ENCODE measurements around the gene HDAC8. TPM values are rescaled to one million over a fixed set of nuclear protein-coding genes. Genes with fewer than 3 reads are reported as not detected.
A peak's percentile ranks its signal among the peaks of the same experiment; 100 is the strongest.

Gene HDAC8
- total RNA-seq, 4 donors from 2014 or later: 19.2 to 23.3 (median 22.0) TPM

DNA sequence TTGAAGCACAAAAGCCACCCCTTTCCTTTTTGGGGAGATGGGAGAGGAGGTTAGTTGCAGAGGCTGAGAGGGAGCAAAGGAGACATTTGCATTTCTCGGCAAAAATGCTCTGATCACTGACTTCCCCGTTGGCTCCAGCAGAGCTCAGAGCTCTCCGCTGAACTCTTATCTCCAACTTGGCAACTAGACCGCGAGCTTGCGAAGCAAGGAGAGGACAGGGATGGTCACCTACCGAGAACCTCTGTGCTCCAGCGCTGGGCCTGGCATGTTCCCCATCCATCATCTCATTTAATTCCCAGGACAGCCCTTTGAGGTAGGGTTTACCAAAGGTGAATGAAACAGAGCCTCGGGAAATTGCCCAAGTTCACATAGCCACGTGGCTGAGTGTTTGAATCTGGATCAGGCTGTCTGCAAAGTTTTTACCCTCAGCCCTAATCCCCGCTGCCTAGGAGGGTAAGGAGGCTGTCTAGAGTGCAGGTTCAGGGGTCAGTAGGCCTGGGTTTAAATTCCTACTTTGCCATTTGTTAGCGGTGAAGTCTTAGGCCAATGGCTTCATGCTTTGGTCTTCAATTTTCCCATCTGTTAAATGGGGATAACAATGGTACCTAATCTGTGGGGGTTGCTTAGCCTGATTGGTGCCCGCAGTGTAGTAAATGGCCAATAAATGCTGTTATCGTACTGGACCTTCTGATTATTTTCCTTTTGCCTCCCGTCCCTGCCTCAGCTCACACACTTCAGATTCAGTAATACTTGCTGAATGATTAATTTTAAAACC lies 263.2 kb downstream of the HDAC8 start:
- no peaks in the 10 kb centered on the region for H3K36me3 ChIP-seq
- H3K4me1 ChIP-seq: peaks cover 21 to 66% (median 55%) of the 10 kb centered on the region in 4 donors
- peak overlapping the region; percentile 44 to 70 (median 53) for H3K4me3 ChIP-seq
- no peaks in the 10 kb centered on the region for H3K9me3 ChIP-seq
- 26% methylated on average over 14 of the region's 15 CpGs for WGBS
- no peaks in the 10 kb centered on the region for H3K27me3 ChIP-seq
- no peak for DNase-seq (ENCODE audit: extremely low spot score)
- no peak overlapping the region for H3K27ac ChIP-seq (replicated peaks in 1 of 4)
- intact Hi-C loops (cut with DNase I): loop anchor here (10.0 kb wide), 1 partner anchor 235 kb away; no protein-coding TSS in a partner anchor
- TF ChIP-seq POLR2A (IDR thresholded peaks at IDR 0.05; ENCODE audit: low read depth): no peak
- TF ChIP-seq POLR2AphosphoS5 (IDR thresholded peaks at IDR 0.05): no peak
- TF ChIP-seq, protein P1, sequence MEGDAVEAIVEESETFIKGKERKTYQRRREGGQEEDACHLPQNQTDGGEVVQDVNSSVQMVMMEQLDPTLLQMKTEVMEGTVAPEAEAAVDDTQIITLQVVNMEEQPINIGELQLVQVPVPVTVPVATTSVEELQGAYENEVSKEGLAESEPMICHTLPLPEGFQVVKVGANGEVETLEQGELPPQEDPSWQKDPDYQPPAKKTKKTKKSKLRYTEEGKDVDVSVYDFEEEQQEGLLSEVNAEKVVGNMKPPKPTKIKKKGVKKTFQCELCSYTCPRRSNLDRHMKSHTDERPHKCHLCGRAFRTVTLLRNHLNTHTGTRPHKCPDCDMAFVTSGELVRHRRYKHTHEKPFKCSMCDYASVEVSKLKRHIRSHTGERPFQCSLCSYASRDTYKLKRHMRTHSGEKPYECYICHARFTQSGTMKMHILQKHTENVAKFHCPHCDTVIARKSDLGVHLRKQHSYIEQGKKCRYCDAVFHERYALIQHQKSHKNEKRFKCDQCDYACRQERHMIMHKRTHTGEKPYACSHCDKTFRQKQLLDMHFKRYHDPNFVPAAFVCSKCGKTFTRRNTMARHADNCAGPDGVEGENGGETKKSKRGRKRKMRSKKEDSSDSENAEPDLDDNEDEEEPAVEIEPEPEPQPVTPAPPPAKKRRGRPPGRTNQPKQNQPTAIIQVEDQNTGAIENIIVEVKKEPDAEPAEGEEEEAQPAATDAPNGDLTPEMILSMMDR (IDR thresholded peaks at IDR 0.05): no peak
- TF ChIP-seq EP300 (IDR thresholded peaks at IDR 0.05): no peak

DNA sequence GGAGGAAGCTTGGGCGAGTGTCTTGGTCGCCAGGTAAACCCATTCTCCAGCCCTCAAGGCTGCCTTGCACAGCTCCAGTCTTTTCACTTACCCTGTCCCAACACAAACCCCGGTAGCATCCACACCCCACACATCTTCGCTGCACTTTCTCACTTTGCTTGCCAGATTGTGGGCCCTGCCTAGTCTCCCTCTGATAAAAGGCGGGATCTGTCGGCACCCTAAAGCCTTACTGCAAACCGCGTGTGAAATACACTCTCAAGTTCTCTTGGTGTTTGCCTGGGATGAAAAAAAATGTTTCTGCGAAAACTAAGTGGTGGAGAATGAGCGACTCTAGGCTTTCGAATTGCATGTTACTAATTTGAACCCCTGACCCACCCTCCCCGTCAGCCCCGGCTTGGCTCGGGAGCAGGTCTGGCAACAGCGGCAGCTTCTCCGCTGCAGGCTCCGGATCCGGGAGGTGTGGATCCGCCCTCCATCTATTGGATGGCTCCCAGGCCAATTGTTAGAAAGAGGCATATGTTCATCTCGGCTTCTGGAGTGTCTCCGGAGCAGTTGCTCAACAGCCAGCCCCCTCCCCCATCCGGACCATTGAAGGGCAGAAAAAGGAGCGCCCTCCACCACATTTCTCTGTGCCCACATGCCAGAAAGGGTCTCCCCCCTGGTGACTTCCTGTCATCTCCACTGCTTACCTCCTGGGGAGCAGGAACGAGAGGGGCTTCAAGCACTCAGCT lies 263.9 kb downstream of the HDAC8 start:
- intact Hi-C loops (cut with DNase I): loop anchor here (10.0 kb wide), 1 partner anchor 236 kb away; no protein-coding TSS in a partner anchor
- no peaks in the 10 kb centered on the region for H3K27me3 ChIP-seq
- peaks cover 21 to 63% (median 48%) of the 10 kb centered on the region in 4 donors for H3K4me1 ChIP-seq

DNA sequence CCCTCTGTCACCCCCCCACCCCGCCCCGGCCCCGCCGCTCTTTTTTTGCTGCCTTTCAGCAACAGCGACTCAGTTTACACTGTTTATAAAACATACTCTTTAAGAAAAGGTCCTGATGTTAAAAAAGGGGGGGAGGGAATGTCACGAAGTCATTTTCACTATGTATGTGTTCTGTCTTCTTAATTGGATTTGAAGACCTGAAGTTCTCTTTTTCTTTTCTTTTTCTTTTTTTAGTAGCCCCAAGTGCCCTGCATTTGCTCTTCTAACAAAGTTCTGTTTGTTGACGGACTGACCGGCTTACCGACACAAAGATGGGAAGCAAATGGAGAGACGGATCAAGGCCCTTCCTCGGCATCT lies 264.5 kb downstream of the HDAC8 start:
- Histone ChIP-seq H3K36me3 (no peaks in the 10 kb centered on the region), H3K27me3 (peaks cover 0 to 5% (median 0%) of the 10 kb centered on the region in 4 donors), H3K4me1 (peaks cover 21 to 57% (median 43%) of the 10 kb centered on the region in 4 donors), H3K27ac (replicated peaks in 1 of 4) (no peak overlapping the region), H3K4me3 (peak overlapping the region; percentile 44 to 70 (median 60)), H3K9me3 (no peaks in the 10 kb centered on the region)
- intact Hi-C loops (cut with DNase I): loop anchor here (10.0 kb wide), 1 partner anchor 237 kb away; no protein-coding TSS in a partner anchor
- DNase-seq (ENCODE audit: extremely low spot score): no peak
- 26% methylated on average over 11 of the region's 11 CpGs for WGBS
- TF ChIP-seq POLR2AphosphoS5 (IDR thresholded peaks at IDR 0.05) (no peak), POLR2A (IDR thresholded peaks at IDR 0.05; ENCODE audit: low read depth) (no peak), EP300 (IDR thresholded peaks at IDR 0.05) (no peak)
- TF ChIP-seq, protein P1 (IDR thresholded peaks at IDR 0.05): no peak

More for the DNA sequence above, 263.9 kb downstream of the HDAC8 start:
- no peaks in the 10 kb centered on the region for H3K9me3 ChIP-seq
- peak overlapping the region; percentile 44 to 70 (median 53) for H3K4me3 ChIP-seq
- DNase-seq (ENCODE audit: extremely low spot score): no peak
- TF ChIP-seq, protein P1 (IDR thresholded peaks at IDR 0.05): no peak
- TF ChIP-seq POLR2AphosphoS5 (IDR thresholded peaks at IDR 0.05) (peak; percentile 16 to 39), POLR2A (IDR thresholded peaks at IDR 0.05; ENCODE audit: low read depth) (no peak), EP300 (IDR thresholded peaks at IDR 0.05) (no peak)
- 12% methylated on average over 19 of the region's 24 CpGs for WGBS
- no peaks in the 10 kb centered on the region for H3K36me3 ChIP-seq
- no peak overlapping the region for H3K27ac ChIP-seq (replicated peaks in 1 of 4)

DNA sequence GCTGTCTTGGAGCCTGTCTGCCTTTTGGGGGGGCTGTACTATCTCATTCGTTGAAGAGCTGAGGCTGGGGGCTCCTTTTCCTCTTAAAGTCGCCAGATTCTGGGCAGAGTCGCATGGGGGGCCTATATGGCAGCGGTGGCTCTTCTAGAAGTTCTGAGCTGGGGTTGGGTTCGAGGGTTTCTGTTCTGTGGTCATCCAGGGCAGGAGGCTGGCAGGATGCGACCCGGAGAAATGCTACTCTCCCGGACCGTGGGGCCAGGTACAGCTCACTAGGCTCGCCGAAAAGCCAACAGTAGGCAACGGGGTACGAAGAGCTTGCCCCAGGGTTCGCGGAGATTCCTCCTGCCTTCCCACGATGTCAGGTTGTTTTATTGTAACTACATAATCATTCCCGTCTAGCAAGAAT lies 265.0 kb downstream of the HDAC8 start:
- H3K27ac ChIP-seq (replicated peaks in 1 of 4): no peak overlapping the region
- H3K27me3 ChIP-seq: peaks cover 0 to 10% (median 0%) of the 10 kb centered on the region in 4 donors
- intact Hi-C loops (cut with DNase I): loop anchor here (10.0 kb wide), 1 partner anchor 237 kb away; no protein-coding TSS in a partner anchor
- no peaks in the 10 kb centered on the region for H3K9me3 ChIP-seq
- 20% methylated on average over 17 of the region's 17 CpGs for WGBS
- H3K4me3 ChIP-seq: peak overlapping the region; percentile 58 to 70 (median 61)
- TF ChIP-seq EP300 (IDR thresholded peaks at IDR 0.05) (no peak), POLR2A (IDR thresholded peaks at IDR 0.05; ENCODE audit: low read depth) (no peak), POLR2AphosphoS5 (IDR thresholded peaks at IDR 0.05) (no peak)
- TF ChIP-seq, protein P1 (IDR thresholded peaks at IDR 0.05): no peak
- peaks cover 21 to 57% (median 43%) of the 10 kb centered on the region in 4 donors for H3K4me1 ChIP-seq
- H3K36me3 ChIP-seq: no peaks in the 10 kb centered on the region
- DNase-seq (ENCODE audit: extremely low spot score): no peak
